IMR-90 (cell line): ENCODE results near the gene MRTFA. TPM values are rescaled to one million over a fixed set of nuclear protein-coding genes. Genes with fewer than 3 reads are reported as not detected.

Experiments used
- ATAC-seq: fragments of 200-7000 bp; cut with Tn5 transposase; 2 replicates; pipeline ENCODE4 v1.9.1; 2020; ENCODE audit warnings: low read depth, mild to moderate bottlenecking, moderate library complexity
- BruUV-seq: library from RNA; stranded (reverse); fragments of 400-500 nt; replicated peaks from 2 replicates; lab custom pipeline; 2021; lab: Mats Ljungman, UMichigan
- CTCF ChIA-PET: fragments of 300-600 bp; formaldehyde crosslinking; extraction: SDS; loops from one replicate; lab custom pipeline; 2021; ENCODE audit warnings: antibody characterized with exemption; lab: Yijun Ruan, JAX
- POLR2A ChIA-PET: fragments of 300-600 bp; sonication (Branson Sonifier 250); formaldehyde crosslinking; loops from one replicate; lab custom pipeline; 2022; ENCODE audit warnings: antibody characterized with exemption; ENCODE audit not compliant: unreplicated experiment; lab: Charles Lee
- DNase-seq: peaks from one replicate; pipeline ENCODE4 v3.0.0; 2013
- H2AFZ ChIP-seq: replicated peaks from 2 replicates; pipeline ENCODE3; 2013; ENCODE audit warnings: low read length, mild to moderate bottlenecking; ENCODE audit not compliant: poor library complexity
- H2AK5ac ChIP-seq: 2 replicates; pipeline ENCODE4 v1.6.1; 2013; ENCODE audit warnings: low read depth, low read length, inconsistent platforms
- H2AK9ac ChIP-seq: replicated peaks from 2 replicates; pipeline ENCODE3; 2013; ENCODE audit warnings: mild to moderate bottlenecking, low read depth, low read length, moderate library complexity; ENCODE audit not compliant: poor library complexity
- H2BK120ac ChIP-seq: 2 replicates; pipeline ENCODE4 v1.6.1; 2013; ENCODE audit warnings: low read depth, low read length, inconsistent platforms
- H2BK15ac ChIP-seq: 3 replicates; pipeline ENCODE4 v1.6.1; 2013; ENCODE audit warnings: low read depth, low read length, inconsistent platforms
- H2BK20ac ChIP-seq: 2 replicates; pipeline ENCODE4 v1.6.1; 2013; ENCODE audit warnings: low read depth, mild to moderate bottlenecking, inconsistent platforms, low read length, moderate library complexity
- H2BK5ac ChIP-seq: 2 replicates; pipeline ENCODE4 v1.6.1; 2013; ENCODE audit warnings: mild to moderate bottlenecking, low read depth, low read length, inconsistent platforms; ENCODE audit not compliant: poor library complexity, severe bottlenecking
- H3K14ac ChIP-seq: replicated peaks from 2 replicates; pipeline ENCODE4 v1.6.1; 2013; ENCODE audit warnings: low read depth, low read length, inconsistent platforms
- H3K18ac ChIP-seq: 2 replicates; pipeline ENCODE4 v1.6.1; 2013; ENCODE audit warnings: low read depth, low read length, control low read depth
- H3K23ac ChIP-seq: 2 replicates; pipeline ENCODE4 v1.6.1; 2013; ENCODE audit warnings: low read depth, low read length, inconsistent platforms
- H3K27ac ChIP-seq: 2 replicates; pipeline ENCODE4 v1.5.1; 2013; ENCODE audit warnings: mild to moderate bottlenecking, control low read depth, low read length; ENCODE audit not compliant: insufficient read depth
- H3K27me3 ChIP-seq: 2 replicates; pipeline ENCODE4 v1.6.1; 2013; ENCODE audit warnings: low read length; ENCODE audit not compliant: control insufficient read depth, insufficient read depth
- H3K36me3 ChIP-seq: 2 replicates; pipeline ENCODE4 v1.6.1; 2013; ENCODE audit warnings: low read length, mixed read lengths; ENCODE audit not compliant: control insufficient read depth, insufficient read depth
- H3K4ac ChIP-seq: 2 replicates; pipeline ENCODE4 v1.6.1; 2013; ENCODE audit warnings: low read depth, low read length, inconsistent platforms
- H3K4me1 ChIP-seq: 2 replicates; pipeline ENCODE4 v1.6.1; 2013; ENCODE audit warnings: low read length, mixed read lengths; ENCODE audit not compliant: control insufficient read depth, insufficient read depth
- H3K4me2 ChIP-seq: 2 replicates; pipeline ENCODE4 v1.6.1; 2013; ENCODE audit warnings: low read depth, mild to moderate bottlenecking, control low read depth, low read length, moderate library complexity
- H3K4me3 ChIP-seq: 2 replicates; pipeline ENCODE4 v1.5.1; 2013; ENCODE audit warnings: low read depth, mild to moderate bottlenecking, control low read depth, low read length, moderate library complexity; ENCODE audit not compliant: insufficient read depth
- H3K56ac ChIP-seq: 2 replicates; pipeline ENCODE4 v1.6.1; 2013; ENCODE audit warnings: low read length, inconsistent platforms; ENCODE audit not compliant: insufficient read depth; ENCODE audit errors: extremely low read depth
- H3K79me1 ChIP-seq, 2 experiments: 2 replicates each; pipeline ENCODE4 v1.6.1; 2013; ENCODE audit warnings: low read length in 2 of 2, inconsistent platforms in 1 of 2, low read depth in 1 of 2
- H3K9ac ChIP-seq: 2 replicates; pipeline ENCODE4 v1.6.1; 2013; ENCODE audit warnings: low read depth, low read length, control low read depth
- H3K9me1 ChIP-seq: 2 replicates; pipeline ENCODE4 v1.6.1; 2013; ENCODE audit warnings: low read length, inconsistent platforms; ENCODE audit not compliant: insufficient read depth
- H3K9me3 ChIP-seq: 2 replicates; pipeline ENCODE4 v1.6.1; 2013; ENCODE audit warnings: low read length; ENCODE audit not compliant: control insufficient read depth, insufficient read depth
- H4K20me1 ChIP-seq: 2 replicates; pipeline ENCODE4 v1.6.1; 2013; ENCODE audit warnings: low read length, inconsistent platforms; ENCODE audit not compliant: insufficient read depth
- H4K5ac ChIP-seq: 2 replicates; pipeline ENCODE4 v1.6.1; 2013; ENCODE audit warnings: mild to moderate bottlenecking, low read depth, low read length, control low read depth
- H4K8ac ChIP-seq, 2 experiments: 2 replicates each; pipeline ENCODE4 v1.6.1; 2013; ENCODE audit warnings: low read depth in 2 of 2, low read length in 2 of 2, control low read depth in 1 of 2, inconsistent platforms in 1 of 2
- H4K91ac ChIP-seq: 2 replicates; pipeline ENCODE4 v1.6.1; 2013; ENCODE audit warnings: low read depth, low read length, inconsistent platforms; ENCODE audit not compliant: insufficient read depth
- ELK1 ChIP-seq: fragments of 150-350 bp; IDR thresholded peaks from 2 replicates; pipeline ENCODE4 v1.6.1; 2016; ENCODE audit warnings: low read depth, mild to moderate bottlenecking, low read length, moderate library complexity, borderline replicate concordance
- MXI1 ChIP-seq: IDR thresholded peaks from 2 replicates; pipeline ENCODE4 v1.6.1; 2012; ENCODE audit warnings: low read depth, mild to moderate bottlenecking, low read length, moderate library complexity, borderline replicate concordance
- WGBS, 2 experiments: methylation state at CpG; one replicate each; pipeline versions ENCODE4 v1.1.5 to v1.1.7; 2013; ENCODE audit warnings: missing lambda C conversion rate in 2 of 2; ENCODE audit not compliant: insufficient read length in 1 of 2; ENCODE audit errors: extremely low coverage in 2 of 2; 5-methylcytosine and 5-hydroxymethylcytosine counted together
- dilution Hi-C: fragments of 300-500 bp; cut with HindIII; formaldehyde crosslinking; loops from one replicate; pipeline ENCODE4 v1.14.3; 2018; ENCODE audit warnings: low sequenced_read_pairs; ENCODE audit not compliant: unreplicated experiment
- in situ Hi-C: fragments of 300-500 bp; cut with MboI; formaldehyde crosslinking; loops from 3 replicates; pipeline ENCODE4 v1.14.3; 2019; ENCODE audit warnings: low sequenced_read_pairs, inconsistent platforms, mixed read lengths
- intact Hi-C: fragments of 100-400 bp; cut with micrococcal nuclease; formaldehyde crosslinking; loops from 2 replicates; pipeline ENCODE4 v1.10.0; 2022
- polyA plus RNA-seq, 3 experiments: library from polyadenylated mRNA; depleted of rRNA; stranded (reverse); fragments of >200 nt; gene quantifications; 2 replicates each; pipeline ENCODE4 v1.2.3, GENCODE V29; 2012; ENCODE audit warnings: low replicate concordance in 1 of 3
- total RNA-seq: library from RNA; depleted of rRNA; stranded (reverse); fragments of >200 nt; gene quantifications from 2 replicates; pipeline ENCODE4 v1.2.3, GENCODE V29; 2012

The MRTFA gene
- total and polyA plus RNA-seq, 2 of the 4 experiments (the other 2 are of a cell fraction): 12.5 to 17.2 TPM

DNA sequence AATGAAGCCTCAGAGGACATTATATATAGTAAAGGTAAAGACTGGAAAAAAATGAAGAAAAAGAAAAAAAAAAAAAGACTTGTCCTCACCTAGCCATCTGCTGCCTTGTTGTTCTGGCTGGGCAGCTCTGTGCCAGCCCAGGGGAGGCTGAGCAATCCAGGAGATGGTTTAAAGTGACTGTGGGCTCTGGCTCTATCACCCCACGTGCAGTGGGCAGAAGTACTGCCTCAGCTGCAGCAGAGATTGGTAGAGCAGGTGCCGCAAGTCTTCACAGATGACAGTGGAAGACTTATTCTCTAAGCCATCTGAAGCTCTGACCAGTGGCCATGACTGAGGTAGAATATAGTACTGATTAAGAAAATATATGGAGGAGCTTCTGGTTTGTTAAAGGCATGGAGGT, 203.9 kb downstream of the MRTFA start:
- no peaks in the 10 kb centered on the region for H3K27me3 ChIP-seq

More for the DNA sequence above, 203.9 kb downstream of the MRTFA start:
- H3K4me1 ChIP-seq: peaks cover 17% of the 10 kb centered on the region
- no peak overlapping the region for H3K14ac ChIP-seq
- peaks cover 20% of the 10 kb centered on the region for H4K20me1 ChIP-seq
- no peak overlapping the region for H3K18ac ChIP-seq
- peaks cover 23% of the 10 kb centered on the region for H3K9me1 ChIP-seq
- in situ Hi-C loops: loop anchor here (5.0 to 25.0 kb wide), 2 partner anchors 210 to 455 kb away; no protein-coding TSS in a partner anchor
- ChIA-PET CTCF (interaction anchor here (0.5 to 0.6 kb wide), 3 partner anchors 37 to 380 kb away, joined by 3 to 6 read pairs (median 4); no protein-coding TSS in a partner anchor), POLR2A (no interaction called here)
- intact Hi-C loops: no loop called here
- no peak overlapping the region for H2BK5ac ChIP-seq
- no peak overlapping the region for H4K91ac ChIP-seq
- peaks cover 44 to 85% of the 10 kb centered on the region in 2 experiments for H3K79me1 ChIP-seq
- DNase-seq (no peak), ATAC-seq (no peak)
- no peak overlapping the region for H3K4ac ChIP-seq
- no peak overlapping the region for H2BK15ac ChIP-seq
- H2BK20ac ChIP-seq: no peak overlapping the region
- no peak overlapping the region for H2BK120ac ChIP-seq
- H4K8ac ChIP-seq: no peak overlapping the region
- H3K23ac ChIP-seq: no peak overlapping the region
- WGBS, 2 experiments: 83% methylated on average over 1 of the region's 2 CpGs; no CpG with 5 or more reads in 1 of the 2 experiments
- H3K4me3 ChIP-seq: no peak overlapping the region
- no peak overlapping the region for H3K27ac ChIP-seq
- H2AK9ac ChIP-seq: no peak overlapping the region
- H2AFZ ChIP-seq: no peak overlapping the region
- no peak overlapping the region for H3K56ac ChIP-seq
- no peak overlapping the region for H3K9ac ChIP-seq
- H2AK5ac ChIP-seq: no peak overlapping the region
- TF ChIP-seq ELK1 (no peak), MXI1 (no peak)
- H3K9me3 ChIP-seq: no peaks in the 10 kb centered on the region
- peaks cover 34% of the 10 kb centered on the region for H3K36me3 ChIP-seq
- no peak overlapping the region for H3K4me2 ChIP-seq
- no TSS peak for BruUV-seq
- H4K5ac ChIP-seq: no peak overlapping the region
- dilution Hi-C loops: no loop called here
